H1 (cell line): ENCODE measurements around the gene HSPA12A. TPM values are rescaled to one million over a fixed set of nuclear protein-coding genes. Genes with fewer than 3 reads are reported as not detected.

Source experiments
- CTCF ChIA-PET: fragments of 300-600 bp; sonication (Branson Sonifier 250); formaldehyde crosslinking; loops from one replicate; lab custom pipeline; 2021; ENCODE audit not compliant: partially characterized antibody; lab: Charles Lee
- POLR2A ChIA-PET: fragments of 300-600 bp; sonication (Branson Sonifier 250); formaldehyde crosslinking; loops from one replicate; lab custom pipeline; 2021; ENCODE audit warnings: inconsistent platforms; ENCODE audit not compliant: partially characterized antibody; lab: Charles Lee
- DNase-seq, 2 experiments: peaks; one replicate each; pipeline versions ENCODE4 v3.0.0 to v3.0.0-alpha.2; 2010 to 2022; ENCODE audit warnings: low spot score in 2 of 2, low read depth in 1 of 2, mixed read lengths in 1 of 2
- FAIRE-seq: peaks from 2 replicates; lab custom pipeline; 2011; peaks lifted over from hg19 to GRCh38; lab: Jason Lieb, UNC
- H2AFZ ChIP-seq: 2 replicates; pipeline ENCODE4 v1.8.1; 2012; ENCODE audit warnings: low read length, inconsistent platforms
- H2AK5ac ChIP-seq: 2 replicates; pipeline ENCODE4 v1.6.1; 2013; ENCODE audit warnings: low read depth, low read length
- H2BK120ac ChIP-seq: replicated peaks from 2 replicates; pipeline ENCODE3; 2013; ENCODE audit warnings: low read depth, low read length, inconsistent platforms
- H2BK12ac ChIP-seq: 2 replicates; pipeline ENCODE4 v1.6.1; 2013; ENCODE audit warnings: low read depth, low read length
- H2BK15ac ChIP-seq: 2 replicates; pipeline ENCODE4 v1.6.1; 2013; ENCODE audit warnings: low read length
- H2BK20ac ChIP-seq: 2 replicates; pipeline ENCODE4 v1.6.1; 2013; ENCODE audit warnings: low read length
- H2BK5ac ChIP-seq: 2 replicates; pipeline ENCODE4 v1.6.1; 2013; ENCODE audit warnings: low read depth, low read length
- H3K14ac ChIP-seq: 2 replicates; pipeline ENCODE4 v1.6.1; 2013; ENCODE audit warnings: inconsistent platforms; ENCODE audit not compliant: insufficient read length
- H3K18ac ChIP-seq: 2 replicates; pipeline ENCODE4 v1.6.1; 2013; ENCODE audit warnings: low read length; ENCODE audit errors: extremely low read depth
- H3K23ac ChIP-seq: 2 replicates; pipeline ENCODE4 v1.6.1; 2013; ENCODE audit warnings: inconsistent platforms; ENCODE audit not compliant: insufficient read length
- H3K23me2 ChIP-seq: 2 replicates; pipeline ENCODE4 v1.6.1; 2013; ENCODE audit warnings: low read depth, low read length
- H3K27ac ChIP-seq: 2 replicates; pipeline ENCODE4 v1.6.1; 2011; ENCODE audit warnings: low read depth, low read length, inconsistent platforms
- H3K27me3 ChIP-seq, 4 experiments: replicated peaks in 1 of 4; 1 replicate in 1 of 4; 2 replicates in 3 of 4; pipeline versions ENCODE4 v1.6.1 to v1.8.1; 2011 to 2013; ENCODE audit warnings: low read length in 3 of 4, mild to moderate bottlenecking in 3 of 4, inconsistent platforms in 2 of 4, mixed read lengths in 2 of 4, moderate library complexity in 1 of 4; ENCODE audit not compliant: control insufficient read depth in 3 of 4, insufficient read depth in 3 of 4; ENCODE audit errors: extremely low read depth in 1 of 4
- H3K36me3 ChIP-seq, 4 experiments: 2 replicates each; pipeline versions ENCODE4 v1.6.1 to v1.8.1; 2011 to 2013; ENCODE audit warnings: mild to moderate bottlenecking in 4 of 4, low read length in 3 of 4, moderate library complexity in 2 of 4, control low read depth in 1 of 4, inconsistent platforms in 1 of 4; ENCODE audit not compliant: insufficient read depth in 4 of 4, control insufficient read depth in 2 of 4
- H3K4ac ChIP-seq: replicated peaks from 2 replicates; pipeline ENCODE3; 2013; ENCODE audit warnings: low read length, low read depth, mixed read lengths, inconsistent platforms; ENCODE audit not compliant: insufficient read length
- H3K4me1 ChIP-seq, 4 experiments: replicated peaks in 1 of 4; 1 replicate in 1 of 4; 2 replicates in 3 of 4; pipeline versions ENCODE4 v1.6.1 to v1.8.1; 2011 to 2013; ENCODE audit warnings: low read length in 3 of 4, inconsistent platforms in 2 of 4, mixed read lengths in 1 of 4; ENCODE audit not compliant: insufficient read depth in 4 of 4, control insufficient read depth in 3 of 4
- H3K4me2 ChIP-seq, 2 experiments: 2 replicates each; pipeline versions ENCODE4 v1.6.1 to v1.8.1; 2011 to 2013; ENCODE audit warnings: low read depth in 2 of 2, low read length in 2 of 2, control low read depth in 1 of 2, inconsistent platforms in 1 of 2, mild to moderate bottlenecking in 1 of 2; ENCODE audit not compliant: insufficient read depth in 1 of 2
- H3K4me3 ChIP-seq, 4 experiments: fragments of 200-600, 300-600 bp in 1 of 4; sonication (generic), shearing (Covaris generic), sonication (Bioruptor Twin) in 1 of 4; 2 replicates each; pipeline versions ENCODE4 v1.5.1 to v1.8.1; 2011 to 2016; ENCODE audit warnings: low read length in 4 of 4, low read depth in 3 of 4, control low read depth in 2 of 4, inconsistent platforms in 2 of 4, mild to moderate bottlenecking in 2 of 4, mixed read lengths in 1 of 4, moderate library complexity in 1 of 4; ENCODE audit not compliant: insufficient read depth in 2 of 4; ENCODE audit errors: extremely low read depth in 1 of 4
- H3K56ac ChIP-seq: replicated peaks from 2 replicates; pipeline ENCODE3; 2013; ENCODE audit warnings: low read depth, mild to moderate bottlenecking, mixed read lengths, low read length, inconsistent platforms; ENCODE audit not compliant: insufficient read length
- H3K79me1 ChIP-seq: 2 replicates; pipeline ENCODE4 v1.6.1; 2013; ENCODE audit warnings: low read depth, low read length, control low read depth
- H3K79me2 ChIP-seq, 2 experiments: 2 replicates each; pipeline versions ENCODE4 v1.6.1 to v1.8.1; 2012 to 2013; ENCODE audit warnings: low read length in 2 of 2, mild to moderate bottlenecking in 2 of 2, inconsistent platforms in 1 of 2; ENCODE audit not compliant: insufficient read depth in 2 of 2, control insufficient read depth in 1 of 2
- H3K9ac ChIP-seq, 4 experiments: replicated peaks in 1 of 4; 1 replicate in 1 of 4; 2 replicates in 3 of 4; pipeline versions ENCODE4 v1.6.1 to v1.8.1; 2011 to 2013; ENCODE audit warnings: low read depth in 3 of 4, low read length in 3 of 4, control low read depth in 2 of 4, mild to moderate bottlenecking in 2 of 4, moderate library complexity in 2 of 4, inconsistent platforms in 1 of 4; ENCODE audit errors: extremely low read depth in 1 of 4
- H3K9me3 ChIP-seq, 2 experiments: 2 replicates each; pipeline versions ENCODE4 v1.6.1 to v1.8.1; 2012 to 2013; ENCODE audit warnings: mild to moderate bottlenecking in 2 of 2, moderate library complexity in 2 of 2, control low read depth in 1 of 2, inconsistent platforms in 1 of 2, low read depth in 1 of 2, low read length in 1 of 2, mixed read lengths in 1 of 2; ENCODE audit not compliant: insufficient read depth in 2 of 2
- H4K20me1 ChIP-seq, 2 experiments: replicated peaks in 1 of 2; 2 replicates each; pipeline versions ENCODE3 to v1.8.1; 2011 to 2013; ENCODE audit warnings: inconsistent platforms in 2 of 2, low read length in 2 of 2, mild to moderate bottlenecking in 1 of 2; ENCODE audit not compliant: insufficient read depth in 2 of 2, control insufficient read depth in 1 of 2
- H4K5ac ChIP-seq: 2 replicates; pipeline ENCODE4 v1.6.1; 2013; ENCODE audit warnings: low read length, low read depth, mixed read lengths, inconsistent platforms; ENCODE audit not compliant: insufficient read length
- H4K8ac ChIP-seq: 2 replicates; pipeline ENCODE4 v1.8.0; 2013; ENCODE audit warnings: mild to moderate bottlenecking, moderate library complexity, low read length, inconsistent platforms; ENCODE audit not compliant: insufficient read depth; ENCODE audit errors: extremely low read depth
- H4K91ac ChIP-seq: replicated peaks from 2 replicates; pipeline ENCODE3; 2013; ENCODE audit warnings: low read length, mixed read lengths, inconsistent platforms; ENCODE audit not compliant: insufficient read length
- CTBP2 ChIP-seq: IDR thresholded peaks from 2 replicates; pipeline ENCODE4 v1.7.0; 2011; ENCODE audit warnings: borderline replicate concordance, mild to moderate bottlenecking, moderate library complexity, mixed read lengths, low read length; ENCODE audit not compliant: insufficient read depth, insufficient read length
- EP300 ChIP-seq, 2 experiments: IDR thresholded peaks; 1 replicate in 1 of 2; 2 replicates in 1 of 2; pipeline ENCODE4 v1.6.1; 2011 to 2012; ENCODE audit warnings: low read depth in 2 of 2, low read length in 2 of 2, mild to moderate bottlenecking in 2 of 2, borderline replicate concordance in 1 of 2, inconsistent platforms in 1 of 2, moderate library complexity in 1 of 2
- EZH2 ChIP-seq: fragments of 200-600 bp; sonication (generic); IDR thresholded peaks from 2 replicates; pipeline ENCODE4 v1.7.1; 2012; ENCODE audit warnings: low read depth, mild to moderate bottlenecking, moderate library complexity, low read length, inconsistent platforms; ENCODE audit not compliant: severe bottlenecking
- FOSL1 ChIP-seq: IDR thresholded peaks from 2 replicates; pipeline ENCODE4 v1.6.1; 2011; ENCODE audit warnings: mild to moderate bottlenecking, low read depth, low read length, moderate library complexity; ENCODE audit not compliant: insufficient read depth
- MAFK ChIP-seq: IDR thresholded peaks from 2 replicates; pipeline ENCODE4 v1.6.1; 2012; ENCODE audit warnings: low read depth, mild to moderate bottlenecking, improper control_type of control experiment, low read length
- POU5F1 ChIP-seq: IDR thresholded peaks from 2 replicates; pipeline ENCODE4 v1.6.1; 2011; ENCODE audit warnings: low read depth, mild to moderate bottlenecking, low read length, moderate library complexity
- RBBP5 ChIP-seq: IDR thresholded peaks from 2 replicates; pipeline ENCODE4 v1.7.1; 2012; ENCODE audit warnings: low read depth, mild to moderate bottlenecking, inconsistent platforms, low read length, moderate library complexity, borderline replicate concordance
- SIN3A ChIP-seq, 2 experiments: IDR thresholded peaks in 1 of 2; conservative IDR thresholded peaks in 1 of 2; 2 replicates each; pipeline ENCODE4 v1.6.1; 2011 to 2012; ENCODE audit warnings: low read length in 2 of 2, improper control_type of control experiment in 1 of 2, low read depth in 1 of 2, mild to moderate bottlenecking in 1 of 2
- SP1 ChIP-seq: IDR thresholded peaks from 2 replicates; pipeline ENCODE4 v1.6.1; 2011; ENCODE audit warnings: low read depth, low read length
- WGBS, 2 experiments: shearing (Covaris generic) in 1 of 2; methylation state at CpG; one replicate each; pipeline versions ENCODE4 v1.1.6 to v1.1.7; 2013 to 2015; ENCODE audit warnings: low lambda C conversion rate in 2 of 2, mixed read lengths in 2 of 2, inconsistent platforms in 1 of 2, low coverage in 1 of 2, missing lambda C conversion rate in 1 of 2; ENCODE audit not compliant: insufficient replicate concordance in 2 of 2, insufficient coverage in 1 of 2, insufficient read length in 1 of 2; ENCODE audit errors: extremely low coverage in 1 of 2, missing lambda C conversion rate in 1 of 2; 5-methylcytosine and 5-hydroxymethylcytosine counted together
- polyA plus RNA-seq, 7 experiments: library from polyadenylated mRNA; depleted of rRNA in 3 of 7; stranded (reverse) in 5 of 7; unstranded in 2 of 7; fragments of >200 nt in 5 of 7; fragments of 200-250 nt in 2 of 7; gene quantifications; 1 replicate in 5 of 7; 2 replicates in 1 of 7; 4 replicates in 1 of 7; pipeline versions ENCODE4 v1.2.1 to v1.2.3, GENCODE V29; 2011 to 2013; ENCODE audit warnings: missing spikeins in 2 of 7, mixed read lengths in 2 of 7
- total RNA-seq: library from RNA; stranded (reverse); fragmentation: NEBNext Ultra II Directional; extraction: Animal tissue kit (Norgen Biotek cat#: 25700); gene quantifications from 2 replicates; pipeline ENCODE4 v1.2.1, GENCODE V29; 2021
- TF ChIP-seq, protein P1 (sequence below): IDR thresholded peaks from 2 replicates; pipeline ENCODE4 v1.6.1; 2011; ENCODE audit warnings: low read depth, mild to moderate bottlenecking, low read length; ENCODE audit not compliant: insufficient read depth

Gene HSPA12A
- total and polyA plus RNA-seq, 2 of the 8 experiments (the other 6 are each of a cell fraction or from before 2014, with no cell fraction given) = 3.1 to 6.9 TPM

DNA sequence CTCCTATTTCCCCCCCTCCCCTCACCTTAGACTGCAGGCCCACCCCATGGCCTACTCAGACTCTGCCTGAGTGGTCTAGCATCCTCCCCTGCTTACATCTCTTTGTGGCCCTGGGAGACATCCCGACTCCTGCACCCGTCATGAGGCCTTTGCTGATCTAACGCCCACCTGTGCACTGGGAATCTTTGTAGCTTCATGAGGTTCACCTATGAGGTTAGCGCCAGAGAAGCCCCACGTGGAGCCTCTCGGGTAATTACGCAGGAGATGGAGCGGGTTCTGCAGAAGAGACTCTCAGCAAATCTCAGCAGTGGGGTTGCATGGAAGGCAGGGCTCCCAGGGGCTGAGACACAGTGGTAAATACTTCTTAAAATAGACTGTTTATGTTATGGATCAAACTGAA lies 43.5 kb upstream of the HSPA12A start:
- peaks cover 3% of the 10 kb centered on the region; the same call in 1 of the 2 replicates for H3K23me2 ChIP-seq
- no peak overlapping the region for H3K4ac ChIP-seq
- H4K5ac ChIP-seq = no peak overlapping the region
- H3K27ac ChIP-seq = no peak overlapping the region
- H3K9ac ChIP-seq = no peak overlapping the region
- no peaks in the 10 kb centered on the region for H3K9me3 ChIP-seq
- H3K79me2 ChIP-seq = no peaks in the 10 kb centered on the region
- H4K91ac ChIP-seq = no peak overlapping the region
- ChIA-PET CTCF (interaction anchor here (0.9 to 28.3 kb wide), 11 partner anchors 8 to 394 kb away, joined by 3 to 531 read pairs (median 37); no protein-coding TSS in a partner anchor), POLR2A (no interaction called here)
- peaks cover 0 to 4% (median 3%) of the 10 kb centered on the region in 4 experiments; a peak in 5 of 7 replicates for H3K4me1 ChIP-seq
- H4K8ac ChIP-seq = no peak overlapping the region
- WGBS, 2 experiments = 92% methylated on average over 8 of the region's 8 CpGs; no CpG with 5 or more reads in 1 of the 2 experiments
- no peak overlapping the region for H3K56ac ChIP-seq
- no peaks in the 10 kb centered on the region for H3K36me3 ChIP-seq
- FAIRE-seq (no peak), DNase-seq (no peak)
- no peak overlapping the region for H3K4me2 ChIP-seq
- H2AK5ac ChIP-seq = no peak overlapping the region
- no peak overlapping the region for H2BK120ac ChIP-seq
- no peak overlapping the region for H2AFZ ChIP-seq
- no peak overlapping the region for H2BK5ac ChIP-seq
- TF ChIP-seq POU5F1 (no peak), CTBP2 (no peak), SIN3A (conservative IDR thresholded peaks at IDR 0.05 in 1 of 2, IDR thresholded peaks at IDR 0.05 in 1 of 2; ENCODE audit: low read depth in 1 of 2, low read length in 2 of 2) (no peak), EZH2 (no peak), FOSL1 (no peak), EP300 (IDR thresholded peaks at IDR 0.05; ENCODE audit: borderline replicate concordance in 1 of 2, low read depth in 2 of 2, low read length in 2 of 2) (no peak), RBBP5 (no peak), MAFK (no peak), SP1 (no peak)
- TF ChIP-seq, protein P1, sequence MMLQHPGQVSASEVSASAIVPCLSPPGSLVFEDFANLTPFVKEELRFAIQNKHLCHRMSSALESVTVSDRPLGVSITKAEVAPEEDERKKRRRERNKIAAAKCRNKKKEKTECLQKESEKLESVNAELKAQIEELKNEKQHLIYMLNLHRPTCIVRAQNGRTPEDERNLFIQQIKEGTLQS = no peak
- H4K20me1 ChIP-seq = no peaks in the 10 kb centered on the region
- H3K23ac ChIP-seq = no peak overlapping the region
- no peak overlapping the region for H3K4me3 ChIP-seq
- H3K18ac ChIP-seq = no peak overlapping the region
- no peak overlapping the region for H2BK15ac ChIP-seq
- H3K14ac ChIP-seq = no peak overlapping the region
- no peak overlapping the region for H2BK12ac ChIP-seq
- no peaks in the 10 kb centered on the region for H3K27me3 ChIP-seq
- H2BK20ac ChIP-seq = no peak overlapping the region
- H3K79me1 ChIP-seq = no peaks in the 10 kb centered on the region; the same call in 1 of the 2 replicates
